ENCODE data around the gene MPHOSPH10. TPM values are rescaled to one million over a fixed set of nuclear protein-coding genes. Genes with fewer than 3 reads are reported as not detected.
A peak's percentile ranks its signal among the peaks of the same experiment; 100 is the strongest.

Gene MPHOSPH10
- total and polyA plus RNA-seq, 2 of the 13 experiments (the other 11 are each of a cell fraction or from before 2014, with no cell fraction given), result 37.8 to 137 TPM

GRCh38 chr2:71173096-71173495 lies 42.7 kb downstream of the MPHOSPH10 start:
- ATAC-seq, result peak; percentile 74
- DNase-seq (ENCODE audit: low spot score), result peak; percentile 35
- Histone ChIP-seq H3K9ac (ENCODE audit: insufficient read depth, low read depth, low read length) (no peak overlapping the region), H3K4me1 (ENCODE audit: insufficient read depth, low read length) (peaks cover 11% of the 10 kb centered on the region), H3K4me3 (replicated peaks in 1 of 3; ENCODE audit: insufficient read depth in 1 of 3, low read depth in 2 of 3, low read length in 3 of 3) (no peak overlapping the region), H3K79me2 (ENCODE audit: insufficient read depth, low read length) (no peaks in the 10 kb centered on the region), H2AFZ (ENCODE audit: low read length) (no peak overlapping the region), H3K4me2 (ENCODE audit: low read depth, low read length) (0 out of 2 replicates have a peak overlapping the region, but pooled peaks have one; percentile 2), H3K36me3 (replicated peaks in 1 of 2; ENCODE audit: control insufficient read depth in 1 of 2, insufficient read depth in 2 of 2, low read length in 2 of 2) (no peaks in the 10 kb centered on the region), H3K9me3 (ENCODE audit: low read length) (no peaks in the 10 kb centered on the region), H4K20me1 (ENCODE audit: insufficient read depth, low read length) (no peaks in the 10 kb centered on the region; the same call in 1 of the 2 replicates), H3K27ac (ENCODE audit: extremely low read length, insufficient read depth, low read length) (no peak overlapping the region), H3K27me3 (ENCODE audit: control insufficient read depth in 1 of 2, insufficient read depth in 2 of 2, low read length in 2 of 2) (peaks cover 4 to 26% of the 10 kb centered on the region in 2 experiments; a peak in 3 of 5 replicates)
- ChIA-PET CTCF (ENCODE audit: low intra/inter-chr PET ratio, low total read pairs) (no interaction called here), POLR2A (interaction anchor here (1.0 kb wide), 1 partner anchor 105 kb away, joined by 3 read pairs; the partner anchor contains the start of gene NAGK)
- in situ Hi-C loops (cut with HindIII; ENCODE audit: extremely low pct_ligation_motif_present, low pct_unique_long_range_greater_than_20kb), result no loop called here
- BruUV-seq (replicated peaks), result no TSS peak
- 0% methylated on average over 1 of the region's 1 CpG for WGBS (ENCODE audit: low lambda C conversion rate)
- peak; percentile 80 for FAIRE-seq
- intact Hi-C loops (cut with micrococcal nuclease; ENCODE audit: unreplicated experiment), result no loop called here
- TF ChIP-seq ZNF770 (CRISPR knock-in tag; IDR thresholded peaks at IDR 0.05), result peak; percentile 87
- no peak for TF ChIP-seq AGO1 (IDR thresholded peaks at IDR 0.05; ENCODE audit: low read depth, low read length, poor library complexity, severe bottlenecking)
- TF ChIP-seq NCOR1 (IDR thresholded peaks at IDR 0.05; ENCODE audit: borderline replicate concordance, low read length), result 0 out of 2 replicates have a peak, but pooled peaks have one; percentile 59
- peak; percentile 28; the same call in 1 of the 2 replicates for TF ChIP-seq RXRA (CRISPR knock-in tag; IDR thresholded peaks at IDR 0.05)
- no peak for TF ChIP-seq ZNF670 (CRISPR knock-in tag; IDR thresholded peaks at IDR 0.05; ENCODE audit: borderline replicate concordance)
- peak; percentile 91 for TF ChIP-seq PPARG (CRISPR knock-in tag; conservative IDR thresholded peaks at IDR 0.05)
- TF ChIP-seq FOXC1 (CRISPR knock-in tag; IDR thresholded peaks at IDR 0.05; ENCODE audit: borderline replicate concordance), result no peak
- peak; percentile 75 for TF ChIP-seq RXRB (CRISPR knock-in tag; IDR thresholded peaks at IDR 0.05; ENCODE audit: borderline replicate concordance)
- TF ChIP-seq CEBPB (IDR thresholded peaks at IDR 0.05; ENCODE audit: borderline replicate concordance, low read depth, low read length), result peak; percentile 89
- peak; percentile 79 for TF ChIP-seq HNF4G (IDR thresholded peaks at IDR 0.05; ENCODE audit: borderline replicate concordance, low read depth, low read length)
- TF ChIP-seq HNF4G (CRISPR knock-in tag; IDR thresholded peaks at IDR 0.05; ENCODE audit: borderline replicate concordance, low read depth), result no peak
- TF ChIP-seq RARA (CRISPR knock-in tag; IDR thresholded peaks at IDR 0.05), result peak; percentile 39; the same call in 1 of the 2 replicates
- TF ChIP-seq SMARCC2 (IDR thresholded peaks at IDR 0.05), result no peak
- no peak for TF ChIP-seq ZFP90 (CRISPR knock-in tag; IDR thresholded peaks at IDR 0.05; ENCODE audit: borderline replicate concordance)
- peak; percentile 63; the same call in 1 of the 2 replicates for TF ChIP-seq NR2C2 (CRISPR knock-in tag; IDR thresholded peaks at IDR 0.05; ENCODE audit: borderline replicate concordance)
- TF ChIP-seq GATAD2A (CRISPR knock-in tag; IDR thresholded peaks at IDR 0.05), result 0 out of 2 replicates have a peak, but pooled peaks have one; percentile 14
